ENCODE measurements around the gene ANKIB1. TPM values are rescaled to one million over a fixed set of nuclear protein-coding genes. Genes with fewer than 3 reads are reported as not detected.

Gene ANKIB1
- total RNA-seq, 1 donor from 2014 or later: 52.1 TPM

DNA sequence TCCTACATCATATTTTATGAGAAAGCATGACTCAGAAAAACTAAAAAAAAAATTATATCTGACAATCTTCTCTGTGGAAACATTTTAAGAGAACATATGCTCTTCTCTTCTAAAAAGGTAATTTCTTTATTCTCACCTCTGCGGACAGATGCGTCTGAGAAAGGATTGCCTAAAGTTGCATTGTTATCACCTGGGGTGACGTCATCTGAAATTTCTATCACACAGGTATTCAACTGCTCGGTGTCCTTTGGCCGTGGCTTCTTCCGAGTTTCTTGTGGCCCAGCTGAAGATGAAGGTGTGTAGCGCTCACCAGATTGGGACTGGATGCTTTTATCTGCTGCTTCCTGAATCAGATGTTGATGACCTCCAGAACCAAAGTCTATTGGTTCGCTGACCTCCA is 187.2 kb downstream of the ANKIB1 start:
- H3K27me3 Mint-ChIP-seq (ENCODE audit: insufficient read depth, low read depth): peaks cover 3% of the 10 kb centered on the region
- no peaks in the 10 kb centered on the region for H3K9me3 Mint-ChIP-seq
- Histone ChIP-seq H3K27ac (no peak overlapping the region), H4K20me1 (ENCODE audit: low read depth) (no peaks in the 10 kb centered on the region), H3K27me3 (no peaks in the 10 kb centered on the region), H3K4me1 (no peaks in the 10 kb centered on the region), H3K36me3 (no peaks in the 10 kb centered on the region), H3K79me2 (ENCODE audit: low read depth) (no peaks in the 10 kb centered on the region), H3K9ac (no peak overlapping the region), H2AFZ (replicated peaks) (no peak overlapping the region), H3K4me2 (no peak overlapping the region), H3K9me3 (ENCODE audit: low read depth) (no peaks in the 10 kb centered on the region), H3F3A (ENCODE audit: low read depth) (no peaks in the 10 kb centered on the region), H3K4me3 (no peak overlapping the region)
- no peak overlapping the region for H3K4me3 Mint-ChIP-seq
- no peak for DNase-seq (ENCODE audit: low spot score)
- TF ChIP-seq EZH2 (IDR thresholded peaks at IDR 0.05): no peak
- no peak for TF ChIP-seq CTCF (IDR thresholded peaks at IDR 0.05)
- H3K4me1 Mint-ChIP-seq: no peaks in the 10 kb centered on the region
- H3K36me3 Mint-ChIP-seq: no peaks in the 10 kb centered on the region
- no peak overlapping the region for H3K27ac Mint-ChIP-seq

DNA sequence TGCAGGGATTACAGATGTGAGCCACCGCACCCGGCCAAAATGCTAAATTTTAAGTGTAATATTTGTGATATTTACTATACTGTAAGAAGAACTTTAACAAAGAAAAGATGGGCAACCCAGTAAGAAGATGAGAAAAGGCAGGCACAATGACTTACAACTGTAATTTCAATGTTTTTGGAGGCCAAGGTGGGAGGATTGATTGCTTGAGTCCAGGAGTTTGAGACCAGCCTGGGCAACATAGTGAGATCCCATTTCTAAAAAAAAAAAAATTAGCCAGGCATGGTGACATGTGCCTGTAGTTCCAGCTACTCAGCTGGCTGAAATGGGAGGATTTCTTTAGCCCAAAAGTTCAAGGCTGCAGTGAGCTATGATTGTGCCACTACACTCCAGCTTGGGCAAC is 189.8 kb downstream of the ANKIB1 start:
- no peak for DNase-seq (ENCODE audit: low spot score)
- H3K9me3 Mint-ChIP-seq: no peaks in the 10 kb centered on the region
- H3K79me2 ChIP-seq (ENCODE audit: low read depth): no peaks in the 10 kb centered on the region
- no peak overlapping the region for H3K4me2 ChIP-seq
- H3K27me3 ChIP-seq: no peaks in the 10 kb centered on the region
- no peaks in the 10 kb centered on the region for H3K4me1 Mint-ChIP-seq
- H3K4me3 ChIP-seq: no peak overlapping the region
- H3K27me3 Mint-ChIP-seq (ENCODE audit: insufficient read depth, low read depth): peaks cover 7% of the 10 kb centered on the region
- peaks cover 3% of the 10 kb centered on the region for H3K4me1 ChIP-seq
- H2AFZ ChIP-seq (replicated peaks): no peak overlapping the region
- no peaks in the 10 kb centered on the region for H3F3A ChIP-seq (ENCODE audit: low read depth)
- no peak for TF ChIP-seq CTCF (IDR thresholded peaks at IDR 0.05)
- no peak for TF ChIP-seq EZH2 (IDR thresholded peaks at IDR 0.05)
- TF ChIP-seq EZH2phosphoT487 (IDR thresholded peaks at IDR 0.05): no peak
- no peak overlapping the region for H3K9ac ChIP-seq
- no peaks in the 10 kb centered on the region for H3K36me3 ChIP-seq
- no peak overlapping the region for H3K27ac Mint-ChIP-seq
- H3K9me3 ChIP-seq (ENCODE audit: low read depth): no peaks in the 10 kb centered on the region
- H4K20me1 ChIP-seq (ENCODE audit: low read depth): no peaks in the 10 kb centered on the region
- H3K36me3 Mint-ChIP-seq: no peaks in the 10 kb centered on the region
- H3K27ac ChIP-seq: no peak overlapping the region
- no peak overlapping the region for H3K4me3 Mint-ChIP-seq

DNA sequence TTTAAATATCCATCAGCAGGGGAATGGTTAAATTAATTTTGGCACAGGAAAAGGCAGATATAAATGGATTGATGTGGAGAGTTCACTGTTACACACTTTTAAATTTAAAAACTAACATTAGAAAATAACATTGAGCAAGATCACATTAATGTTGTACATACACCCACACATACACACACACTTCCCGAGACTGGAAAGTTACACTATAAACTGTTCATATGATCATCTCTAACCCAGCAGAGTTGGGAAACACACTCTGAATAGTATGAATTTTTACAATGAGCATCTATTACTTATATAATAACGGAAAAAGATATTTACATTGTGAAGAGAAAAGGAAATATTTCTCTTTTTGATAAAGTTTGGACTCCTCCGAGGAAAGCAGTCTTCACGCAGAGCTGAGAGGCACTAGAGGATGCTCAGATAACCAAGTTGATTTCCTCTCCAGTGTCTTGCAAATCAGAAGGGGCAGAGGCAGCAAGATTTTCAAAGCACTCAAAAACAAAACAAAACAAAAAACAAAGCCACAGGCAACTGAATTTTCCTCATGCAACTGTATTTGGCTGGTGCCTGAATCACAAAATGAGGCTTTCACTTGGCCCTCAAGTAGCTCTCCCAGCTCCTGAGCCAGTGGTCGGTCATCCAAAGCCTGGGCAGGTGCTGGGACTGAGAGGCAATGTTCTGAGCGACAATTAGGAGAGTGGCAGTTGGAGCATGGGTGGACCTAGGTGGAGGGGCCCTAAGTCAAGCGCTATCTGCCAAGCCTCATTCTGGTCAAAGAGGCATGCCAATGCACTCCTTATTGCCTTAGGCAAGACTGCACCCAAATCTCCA is 191.1 kb downstream of the ANKIB1 start:
- H3F3A ChIP-seq (ENCODE audit: low read depth): no peaks in the 10 kb centered on the region
- TF ChIP-seq EZH2phosphoT487 (IDR thresholded peaks at IDR 0.05) (no peak), CTCF (IDR thresholded peaks at IDR 0.05) (no peak), EZH2 (IDR thresholded peaks at IDR 0.05) (no peak)
- Mint-ChIP-seq H3K27me3 (ENCODE audit: insufficient read depth, low read depth) (peaks cover 7% of the 10 kb centered on the region), H3K27ac (no peak overlapping the region), H3K4me3 (no peak overlapping the region), H3K4me1 (no peaks in the 10 kb centered on the region), H3K9me3 (no peaks in the 10 kb centered on the region), H3K36me3 (no peaks in the 10 kb centered on the region)
- no peak overlapping the region for H3K4me3 ChIP-seq
- DNase-seq (ENCODE audit: low spot score): no peak
- H3K27ac ChIP-seq: no peak overlapping the region
- no peaks in the 10 kb centered on the region for H3K36me3 ChIP-seq
- no peaks in the 10 kb centered on the region for H3K9me3 ChIP-seq (ENCODE audit: low read depth)
- H3K9ac ChIP-seq: no peak overlapping the region
- no peaks in the 10 kb centered on the region for H4K20me1 ChIP-seq (ENCODE audit: low read depth)
- H3K79me2 ChIP-seq (ENCODE audit: low read depth): no peaks in the 10 kb centered on the region
- H2AFZ ChIP-seq (replicated peaks): peak overlapping the region; percentile 68
- no peak overlapping the region for H3K4me2 ChIP-seq
- H3K4me1 ChIP-seq: peaks cover 6% of the 10 kb centered on the region
- H3K27me3 ChIP-seq: no peaks in the 10 kb centered on the region

Measured in neural progenitor cell (in vitro differentiated cells).